DND-41 (cell line): Measurements from ENCODE around the gene PPP2R1A.

ENCODE experiments used
- ATAC-seq: fragments of 200-7000 bp; cut with Tn5 transposase; 3 replicates; pipeline ENCODE4 v1.9.1; 2021; ENCODE audit warnings: low read depth; ENCODE audit not compliant: insufficient read depth
- DNase-seq: peaks from one replicate; pipeline ENCODE4 v3.0.0-alpha.2; 2020
- H2AFZ ChIP-seq: 2 replicates; pipeline ENCODE4 v1.6.0; 2012; ENCODE audit warnings: low read depth, low read length
- H3K27ac ChIP-seq: 2 replicates; pipeline ENCODE4 v1.5.1; 2012; ENCODE audit warnings: low read length, inconsistent platforms
- H3K27me3 ChIP-seq: fragments of 200-600 bp; sonication (generic); 2 replicates; pipeline ENCODE4 v1.6.0; 2012; ENCODE audit warnings: low read length, mild to moderate bottlenecking, inconsistent platforms; ENCODE audit not compliant: insufficient read depth, poor library complexity
- H3K36me3 ChIP-seq: 2 replicates; pipeline ENCODE4 v1.5.1; 2012; ENCODE audit warnings: low read length, inconsistent platforms; ENCODE audit not compliant: insufficient read depth
- H3K4me1 ChIP-seq: 2 replicates; pipeline ENCODE4 v1.5.1; 2012; ENCODE audit warnings: mild to moderate bottlenecking, low read length; ENCODE audit not compliant: insufficient read depth
- H3K4me2 ChIP-seq: 2 replicates; pipeline ENCODE4 v1.6.0; 2012; ENCODE audit warnings: mild to moderate bottlenecking, moderate library complexity, low read length, inconsistent platforms; ENCODE audit not compliant: insufficient read depth
- H3K4me3 ChIP-seq, 2 experiments: fragments of 200-600 bp in 1 of 2; shearing (Covaris generic) in 1 of 2; 2 replicates each; pipeline ENCODE4 v1.5.1; 2012 to 2016; ENCODE audit warnings: inconsistent platforms in 2 of 2, low read length in 2 of 2, mild to moderate bottlenecking in 2 of 2, low read depth in 1 of 2, moderate library complexity in 1 of 2
- H3K79me2 ChIP-seq: 2 replicates; pipeline ENCODE4 v1.6.0; 2012; ENCODE audit warnings: low read length, inconsistent platforms; ENCODE audit not compliant: insufficient read depth
- H3K9ac ChIP-seq: 2 replicates; pipeline ENCODE4 v1.6.0; 2012; ENCODE audit warnings: low read depth, mild to moderate bottlenecking, inconsistent platforms, low read length, moderate library complexity
- H3K9me3 ChIP-seq: 2 replicates; pipeline ENCODE4 v1.5.1; 2012; ENCODE audit warnings: low read length, moderate library complexity, mild to moderate bottlenecking, inconsistent platforms; ENCODE audit not compliant: insufficient read depth, severe bottlenecking
- H4K20me1 ChIP-seq: 2 replicates; pipeline ENCODE4 v1.6.0; 2012; ENCODE audit warnings: low read length; ENCODE audit not compliant: insufficient read depth
- CTCF ChIP-seq: IDR thresholded peaks from 2 replicates; pipeline ENCODE4 v1.5.1; 2012; ENCODE audit warnings: borderline replicate concordance, low read length, moderate library complexity, mild to moderate bottlenecking; ENCODE audit not compliant: poor library complexity, severe bottlenecking; ENCODE audit errors: extremely low read depth
- EZH2 ChIP-seq: IDR thresholded peaks from 3 replicates; pipeline ENCODE4 v1.6.1; 2012; ENCODE audit warnings: borderline replicate concordance, low read depth, mild to moderate bottlenecking, moderate library complexity, low read length, inconsistent platforms; ENCODE audit not compliant: severe bottlenecking

The PPP2R1A gene

GRCh38 chr19:52176574-52176973 is 13.3 kb upstream of the PPP2R1A start:
- Histone ChIP-seq H3K4me2 (no peak overlapping the region), H3K4me3 (no peak overlapping the region), H3K4me1 (peaks cover 15% of the 10 kb centered on the region), H3K9me3 (no peaks in the 10 kb centered on the region), H2AFZ (no peak overlapping the region), H3K27me3 (no peaks in the 10 kb centered on the region), H3K79me2 (0 out of 2 replicates have a peak, but pooled peaks cover 6% of the 10 kb centered on the region), H3K36me3 (no peaks in the 10 kb centered on the region), H3K9ac (no peak overlapping the region), H3K27ac (no peak overlapping the region), H4K20me1 (no peaks in the 10 kb centered on the region)
- DNase-seq (no peak), ATAC-seq (no peak)
- TF ChIP-seq EZH2 (no peak), CTCF (no peak)

- Histone ChIP-seq H4K20me1 (peaks cover 17% of the 10 kb centered on the region), H3K9ac (no peak overlapping the region), H2AFZ (no peak overlapping the region), H3K27me3 (no peaks in the 10 kb centered on the region), H3K36me3 (peaks cover 15% of the 10 kb centered on the region), H3K4me2 (no peak overlapping the region), H3K9me3 (no peaks in the 10 kb centered on the region), H3K27ac (no peak overlapping the region), H3K4me3 (no peak overlapping the region), H3K4me1 (peaks cover 27% of the 10 kb centered on the region), H3K79me2 (peaks cover 30% of the 10 kb centered on the region)
- DNase-seq (no peak), ATAC-seq (no peak)
- TF ChIP-seq CTCF (no peak), EZH2 (no peak)
These were observed 2.4 kb upstream of the PPP2R1A start for GRCh38 chr19:52187407-52187806.

- Histone ChIP-seq H3K9ac (peak overlapping the region; percentile 61), H3K4me3 (peak overlapping the region; percentile 19 to 59; a peak in 3 of 4 replicates), H3K79me2 (peaks cover 46% of the 10 kb centered on the region), H3K4me2 (peak overlapping the region; percentile 80), H3K36me3 (peaks cover 31% of the 10 kb centered on the region), H3K27ac (peak overlapping the region; percentile 60), H2AFZ (peak overlapping the region; percentile 58), H3K9me3 (no peaks in the 10 kb centered on the region), H4K20me1 (peaks cover 28% of the 10 kb centered on the region), H3K4me1 (peaks cover 31% of the 10 kb centered on the region), H3K27me3 (no peaks in the 10 kb centered on the region)
- DNase-seq (no peak), ATAC-seq (no peak)
- no peak for TF ChIP-seq CTCF
- TF ChIP-seq EZH2 = no peak
These were observed 774 bp upstream of the PPP2R1A start for GRCh38 chr19:52188822-52189734.
